BE2C (cell line): ENCODE data around the gene GDAP1L1.

ENCODE experiments used
- DNase-seq: peaks from one replicate; pipeline ENCODE4 v3.0.0-alpha.2; 2020
- H3K27me3 ChIP-seq: fragments of 250-450 bp; sonication (Bioruptor Pico); 2 replicates; pipeline ENCODE4 v1.5.1; 2020; ENCODE audit warnings: mild to moderate bottlenecking
- H3K36me3 ChIP-seq: fragments of 250-450 bp; sonication (Bioruptor Pico); 2 replicates; pipeline ENCODE4 v1.5.1; 2020; ENCODE audit warnings: mild to moderate bottlenecking
- H3K4me1 ChIP-seq: fragments of 250-450 bp; sonication (Bioruptor Pico); 2 replicates; pipeline ENCODE4 v1.5.1; 2020
- H3K4me3 ChIP-seq: 2 replicates; pipeline ENCODE4 v1.5.1; 2011; ENCODE audit warnings: low read depth, low read length
- H3K9me3 ChIP-seq: fragments of 250-450 bp; sonication (Bioruptor Pico); 2 replicates; pipeline ENCODE4 v1.5.1; 2020
- TF ChIP-seq, protein P1 (sequence below): IDR thresholded peaks from 2 replicates; pipeline ENCODE4 v1.5.1; 2012; ENCODE audit warnings: mild to moderate bottlenecking, low read depth, low read length

GDAP1L1 gene

GRCh38 chr20:44301285-44301684 is 54.2 kb downstream of the GDAP1L1 start:
- no peak for DNase-seq
- TF ChIP-seq, protein P1, sequence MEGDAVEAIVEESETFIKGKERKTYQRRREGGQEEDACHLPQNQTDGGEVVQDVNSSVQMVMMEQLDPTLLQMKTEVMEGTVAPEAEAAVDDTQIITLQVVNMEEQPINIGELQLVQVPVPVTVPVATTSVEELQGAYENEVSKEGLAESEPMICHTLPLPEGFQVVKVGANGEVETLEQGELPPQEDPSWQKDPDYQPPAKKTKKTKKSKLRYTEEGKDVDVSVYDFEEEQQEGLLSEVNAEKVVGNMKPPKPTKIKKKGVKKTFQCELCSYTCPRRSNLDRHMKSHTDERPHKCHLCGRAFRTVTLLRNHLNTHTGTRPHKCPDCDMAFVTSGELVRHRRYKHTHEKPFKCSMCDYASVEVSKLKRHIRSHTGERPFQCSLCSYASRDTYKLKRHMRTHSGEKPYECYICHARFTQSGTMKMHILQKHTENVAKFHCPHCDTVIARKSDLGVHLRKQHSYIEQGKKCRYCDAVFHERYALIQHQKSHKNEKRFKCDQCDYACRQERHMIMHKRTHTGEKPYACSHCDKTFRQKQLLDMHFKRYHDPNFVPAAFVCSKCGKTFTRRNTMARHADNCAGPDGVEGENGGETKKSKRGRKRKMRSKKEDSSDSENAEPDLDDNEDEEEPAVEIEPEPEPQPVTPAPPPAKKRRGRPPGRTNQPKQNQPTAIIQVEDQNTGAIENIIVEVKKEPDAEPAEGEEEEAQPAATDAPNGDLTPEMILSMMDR = no peak
- Histone ChIP-seq H3K36me3 (no peaks in the 10 kb centered on the region), H3K4me3 (no peak overlapping the region), H3K9me3 (no peaks in the 10 kb centered on the region), H3K27me3 (no peaks in the 10 kb centered on the region), H3K4me1 (no peaks in the 10 kb centered on the region)

GRCh38 chr20:44302026-44302669 is 55.0 kb downstream of the GDAP1L1 start:
- no peak overlapping the region for H3K4me3 ChIP-seq
- DNase-seq = no peak
- no peaks in the 10 kb centered on the region for H3K4me1 ChIP-seq
- no peaks in the 10 kb centered on the region for H3K36me3 ChIP-seq
- TF ChIP-seq, protein P1 = no peak
- no peaks in the 10 kb centered on the region for H3K27me3 ChIP-seq
- no peaks in the 10 kb centered on the region for H3K9me3 ChIP-seq

DNA sequence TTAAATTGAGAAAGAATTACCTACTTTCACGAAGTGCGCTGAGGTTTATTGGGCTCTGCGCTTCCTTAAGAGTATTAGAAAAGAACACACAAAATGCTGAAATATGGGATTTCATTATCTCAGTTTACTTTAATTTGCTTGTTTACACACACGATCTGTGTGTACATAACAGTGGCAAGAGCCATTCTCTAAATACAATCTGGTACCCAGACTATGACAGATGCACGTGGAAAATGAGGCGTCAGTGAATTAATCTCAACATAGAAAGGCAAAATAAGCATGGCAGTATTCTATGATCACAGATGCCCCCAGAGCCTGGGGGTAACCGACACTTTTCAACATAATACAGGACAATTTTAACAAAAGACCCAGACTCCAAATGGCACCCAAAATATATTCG is 55.6 kb downstream of the GDAP1L1 start:
- H3K27me3 ChIP-seq = no peaks in the 10 kb centered on the region
- H3K9me3 ChIP-seq = no peaks in the 10 kb centered on the region
- no peak overlapping the region for H3K4me3 ChIP-seq
- DNase-seq = no peak
- H3K36me3 ChIP-seq = no peaks in the 10 kb centered on the region
- no peaks in the 10 kb centered on the region for H3K4me1 ChIP-seq
- TF ChIP-seq, protein P1 = no peak

GRCh38 chr20:44304383-44304782 is 57.3 kb downstream of the GDAP1L1 start:
- DNase-seq = no peak
- Histone ChIP-seq H3K27me3 (no peaks in the 10 kb centered on the region), H3K36me3 (no peaks in the 10 kb centered on the region), H3K4me1 (no peaks in the 10 kb centered on the region), H3K4me3 (no peak overlapping the region), H3K9me3 (no peaks in the 10 kb centered on the region)
- TF ChIP-seq, protein P1 = no peak

DNA sequence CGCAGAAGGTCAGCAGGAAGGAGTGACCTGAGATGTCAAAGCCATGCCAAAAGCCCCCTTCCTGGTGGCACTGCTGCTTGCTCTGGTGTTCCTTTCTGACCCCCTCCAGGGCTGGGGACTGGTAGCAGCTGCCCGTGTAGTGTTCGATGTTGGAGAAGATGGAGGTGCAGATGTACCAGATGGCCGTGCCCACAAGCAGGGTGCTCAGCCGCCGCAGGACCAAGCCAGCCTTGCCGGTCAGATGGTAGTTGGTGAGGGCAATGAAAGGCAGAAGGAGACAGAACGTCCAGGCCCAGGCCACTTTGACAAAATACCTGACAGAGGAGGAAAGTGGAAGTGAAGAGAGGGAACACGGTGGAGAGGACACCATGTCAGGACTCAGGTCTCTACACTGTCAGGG is 59.8 kb downstream of the GDAP1L1 start:
- H3K9me3 ChIP-seq = no peaks in the 10 kb centered on the region
- no peak overlapping the region for H3K4me3 ChIP-seq
- TF ChIP-seq, protein P1 = no peak

GRCh38 chr20:44309763-44310663 is 62.9 kb downstream of the GDAP1L1 start:
- TF ChIP-seq, protein P1 = no peak
- Histone ChIP-seq H3K4me3 (peak overlapping the region; percentile 98), H3K4me1 (no peaks in the 10 kb centered on the region), H3K9me3 (no peaks in the 10 kb centered on the region), H3K27me3 (no peaks in the 10 kb centered on the region), H3K36me3 (no peaks in the 10 kb centered on the region)
- no peak for DNase-seq

More for the DNA sequence above, 59.8 kb downstream of the GDAP1L1 start:
- no peaks in the 10 kb centered on the region for H3K36me3 ChIP-seq
- H3K27me3 ChIP-seq = no peaks in the 10 kb centered on the region
- no peaks in the 10 kb centered on the region for H3K4me1 ChIP-seq
- no peak for DNase-seq
